ENCODE results near the gene USP49. TPM values are rescaled to one million over a fixed set of nuclear protein-coding genes. Genes with fewer than 3 reads are reported as not detected.

USP49 gene
- total RNA-seq, 4 donors from 2014 or later, result 2.3 to 16.5 (median 6.6) TPM

- intact Hi-C loops (cut with DNase I; ENCODE audit: low total_unique reads), result no loop called here
- TF ChIP-seq CTCF (IDR thresholded peaks at IDR 0.05) (no peak), POLR2A (IDR thresholded peaks at IDR 0.05) (no peak)
Measured at GRCh38 chr6:41771058-41771983, 123.9 kb downstream of the USP49 start.

GRCh38 chr6:41770381-41771057, 124.7 kb downstream of the USP49 start:
- H3K27me3 ChIP-seq, result no peaks in the 10 kb centered on the region
- H3K36me3 ChIP-seq, result no peaks in the 10 kb centered on the region
- TF ChIP-seq POLR2A (IDR thresholded peaks at IDR 0.05), result no peak
- TF ChIP-seq CTCF (IDR thresholded peaks at IDR 0.05), result no peak
- no peaks in the 10 kb centered on the region for H3K4me1 ChIP-seq
- intact Hi-C loops (cut with DNase I; ENCODE audit: low total_unique reads), result no loop called here
- H3K4me3 ChIP-seq, result no peak overlapping the region
- H3K27ac ChIP-seq, result no peak overlapping the region
- no peaks in the 10 kb centered on the region for H3K9me3 ChIP-seq
- DNase-seq, result no peak

More at GRCh38 chr6:41771058-41771983, 123.9 kb downstream of the USP49 start:
- Histone ChIP-seq H3K4me1 (no peaks in the 10 kb centered on the region), H3K9me3 (no peaks in the 10 kb centered on the region), H3K27ac (no peak overlapping the region), H3K36me3 (no peaks in the 10 kb centered on the region), H3K4me3 (no peak overlapping the region), H3K27me3 (no peaks in the 10 kb centered on the region)
- DNase-seq, result no peak

GRCh38 chr6:41769376-41769775, 125.8 kb downstream of the USP49 start:
- Histone ChIP-seq H3K4me3 (no peak overlapping the region), H3K27me3 (no peaks in the 10 kb centered on the region), H3K9me3 (no peaks in the 10 kb centered on the region), H3K36me3 (no peaks in the 10 kb centered on the region), H3K27ac (no peak overlapping the region), H3K4me1 (no peaks in the 10 kb centered on the region)
- TF ChIP-seq CTCF (IDR thresholded peaks at IDR 0.05) (no peak), POLR2A (IDR thresholded peaks at IDR 0.05) (no peak)
- intact Hi-C loops (cut with DNase I; ENCODE audit: low total_unique reads), result no loop called here
- DNase-seq, result no peak

GRCh38 chr6:41768545-41769308, 126.4 kb downstream of the USP49 start:
- no peaks in the 10 kb centered on the region for H3K9me3 ChIP-seq
- TF ChIP-seq CTCF (IDR thresholded peaks at IDR 0.05) (no peak), POLR2A (IDR thresholded peaks at IDR 0.05) (no peak)
- no peaks in the 10 kb centered on the region for H3K36me3 ChIP-seq
- no peak overlapping the region for H3K4me3 ChIP-seq
- intact Hi-C loops (cut with DNase I; ENCODE audit: low total_unique reads), result no loop called here
- no peaks in the 10 kb centered on the region for H3K4me1 ChIP-seq
- H3K27me3 ChIP-seq, result no peaks in the 10 kb centered on the region
- H3K27ac ChIP-seq, result no peak overlapping the region
- DNase-seq, result no peak

Data from uterus (tissue), 4 donors.